Esophagus (tissue), 2 donors: Measurements from ENCODE around the gene SMYD3. TPM values are rescaled to one million over a fixed set of nuclear protein-coding genes. Genes with fewer than 3 reads are reported as not detected.

Source experiments
- H3K27ac ChIP-seq, 2 donors: one replicate each; pipeline ENCODE4 v1.5.1; 2013; ENCODE audit warnings: low read depth in 2 of 2, mild to moderate bottlenecking in 2 of 2, inconsistent platforms in 1 of 2, low read length in 1 of 2, moderate library complexity in 1 of 2
- H3K27me3 ChIP-seq, 2 donors: one replicate each; pipeline ENCODE4 v1.6.1; 2013; ENCODE audit warnings: low read length in 2 of 2, control low read depth in 1 of 2, mild to moderate bottlenecking in 1 of 2; ENCODE audit not compliant: insufficient read depth in 2 of 2, control insufficient read depth in 1 of 2
- H3K36me3 ChIP-seq, 2 donors: one replicate each; pipeline ENCODE4 v1.6.1; 2013; ENCODE audit warnings: low read length in 1 of 2; ENCODE audit not compliant: control insufficient read depth in 2 of 2, insufficient read depth in 2 of 2
- H3K4me1 ChIP-seq, 2 donors: one replicate each; pipeline ENCODE4 v1.6.1; 2013; ENCODE audit warnings: low read length in 1 of 2; ENCODE audit not compliant: control insufficient read depth in 2 of 2, insufficient read depth in 2 of 2
- H3K4me3 ChIP-seq, 2 donors: one replicate each; pipeline ENCODE4 v1.5.1; 2013; ENCODE audit warnings: low read length in 2 of 2, mild to moderate bottlenecking in 2 of 2, low read depth in 1 of 2, moderate library complexity in 1 of 2
- H3K9me3 ChIP-seq, 2 donors: one replicate each; pipeline ENCODE4 v1.6.1; 2013; ENCODE audit warnings: mild to moderate bottlenecking in 2 of 2, low read depth in 1 of 2, low read length in 1 of 2, moderate library complexity in 1 of 2; ENCODE audit not compliant: control insufficient read depth in 2 of 2, insufficient read depth in 1 of 2
- WGBS, 2 donors: extraction: QIAGEN DNeasy Blood & Tissue Kit; methylation state at CpG; one replicate each; pipeline ENCODE4 v1.1.7; 2013; 5-methylcytosine and 5-hydroxymethylcytosine counted together
- polyA plus RNA-seq, 2 donors: library from polyadenylated mRNA; stranded (reverse); fragments of 200-250 nt; gene quantifications; one replicate each; pipeline ENCODE4 v1.2.3, GENCODE V29; 2013
- donor health status: healthy with polysubstance abuse.
- donor health status: Bipolar disorder and iron deficiency.

Gene SMYD3
- polyA plus RNA-seq, 2 donors = 5.0 to 5.7 TPM

DNA sequence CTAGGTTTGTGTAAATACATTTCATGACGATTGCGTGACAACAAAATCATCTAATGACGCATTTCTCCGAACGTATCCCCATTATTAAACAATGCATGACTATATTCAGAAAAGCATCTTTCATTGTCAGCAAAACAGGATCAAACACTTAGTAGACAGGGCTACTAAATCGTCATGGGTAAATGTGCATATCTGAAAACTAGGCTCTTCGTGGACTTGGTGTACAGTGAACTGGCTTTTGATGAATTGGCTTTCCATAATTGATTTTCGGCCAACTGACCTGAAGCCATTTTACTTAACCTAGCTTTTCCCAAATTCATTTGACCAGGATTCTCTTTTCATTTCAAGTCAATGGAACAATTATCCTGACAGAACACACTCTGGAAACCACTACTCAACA, 665.0 kb downstream of the SMYD3 start:
- H3K4me3 ChIP-seq = no peak overlapping the region
- no peaks in the 10 kb centered on the region for H3K36me3 ChIP-seq
- no peak overlapping the region for H3K27ac ChIP-seq
- no peaks in the 10 kb centered on the region for H3K9me3 ChIP-seq
- no peaks in the 10 kb centered on the region for H3K4me1 ChIP-seq
- no peaks in the 10 kb centered on the region for H3K27me3 ChIP-seq
- 80 to 87% methylated on average over 8 of the region's 8 CpGs for WGBS, 2 donors

GRCh38 chr1:245840971-245841370, 666.1 kb downstream of the SMYD3 start:
- no peaks in the 10 kb centered on the region for H3K9me3 ChIP-seq
- WGBS, 2 donors = 44 to 45% methylated on average over 2 of the region's 2 CpGs

DNA sequence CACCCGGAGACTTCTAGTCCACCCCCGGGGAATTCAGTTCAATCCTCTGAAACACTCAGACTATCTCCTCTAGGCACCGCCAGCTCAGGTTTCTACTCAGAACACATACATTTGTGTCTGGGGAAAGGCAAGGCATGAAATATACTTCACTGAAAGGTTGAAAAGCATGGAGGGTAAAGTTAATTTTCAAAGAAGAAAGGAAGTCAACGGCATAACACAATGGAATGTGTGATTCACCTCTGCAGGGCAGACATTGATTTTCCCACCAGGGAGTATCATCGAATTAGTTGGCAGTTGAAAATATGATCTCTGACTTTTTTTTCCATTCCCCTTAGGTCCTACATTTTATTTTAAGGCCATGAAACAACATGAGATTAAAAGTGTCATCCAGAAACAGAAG, 669.4 kb downstream of the SMYD3 start:
- WGBS, 2 donors = 70 to 78% methylated on average over 5 of the region's 5 CpGs
- Histone ChIP-seq H3K9me3 (no peaks in the 10 kb centered on the region), H3K27me3 (no peaks in the 10 kb centered on the region), H3K4me1 (no peaks in the 10 kb centered on the region), H3K4me3 (no peak overlapping the region), H3K36me3 (peaks cover 0 to 2% of the 10 kb centered on the region in 2 donors), H3K27ac (no peak overlapping the region)

More at GRCh38 chr1:245840971-245841370, 666.1 kb downstream of the SMYD3 start:
- no peaks in the 10 kb centered on the region for H3K36me3 ChIP-seq
- H3K4me3 ChIP-seq = no peak overlapping the region
- H3K4me1 ChIP-seq = no peaks in the 10 kb centered on the region
- H3K27me3 ChIP-seq = no peaks in the 10 kb centered on the region
- H3K27ac ChIP-seq = no peak overlapping the region

DNA sequence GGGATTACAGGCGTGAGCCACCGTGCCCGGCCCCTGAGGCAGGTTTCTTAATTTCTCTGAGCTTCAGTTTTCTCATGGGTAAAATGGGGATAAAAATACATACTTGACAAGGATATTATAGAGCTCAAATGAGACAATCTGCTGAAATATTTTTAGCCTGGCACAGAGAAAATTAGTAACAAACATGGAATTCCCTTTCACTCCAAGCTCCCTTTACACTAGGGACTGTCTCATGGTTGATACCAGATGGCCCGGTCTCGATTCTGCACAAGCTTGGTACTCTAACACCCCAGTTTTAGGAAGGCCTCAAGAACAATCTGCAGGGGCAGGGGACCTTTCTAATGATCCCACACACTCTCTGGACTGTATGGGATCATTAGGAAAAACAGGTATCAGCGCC, 671.7 kb downstream of the SMYD3 start:
- 93 to 96% methylated on average over 6 of the region's 6 CpGs for WGBS, 2 donors
- no peak overlapping the region for H3K27ac ChIP-seq
- no peaks in the 10 kb centered on the region for H3K9me3 ChIP-seq
- peaks cover 0 to 2% of the 10 kb centered on the region in 2 donors for H3K36me3 ChIP-seq
- no peak overlapping the region for H3K4me3 ChIP-seq
- H3K4me1 ChIP-seq = no peaks in the 10 kb centered on the region
- no peaks in the 10 kb centered on the region for H3K27me3 ChIP-seq

DNA sequence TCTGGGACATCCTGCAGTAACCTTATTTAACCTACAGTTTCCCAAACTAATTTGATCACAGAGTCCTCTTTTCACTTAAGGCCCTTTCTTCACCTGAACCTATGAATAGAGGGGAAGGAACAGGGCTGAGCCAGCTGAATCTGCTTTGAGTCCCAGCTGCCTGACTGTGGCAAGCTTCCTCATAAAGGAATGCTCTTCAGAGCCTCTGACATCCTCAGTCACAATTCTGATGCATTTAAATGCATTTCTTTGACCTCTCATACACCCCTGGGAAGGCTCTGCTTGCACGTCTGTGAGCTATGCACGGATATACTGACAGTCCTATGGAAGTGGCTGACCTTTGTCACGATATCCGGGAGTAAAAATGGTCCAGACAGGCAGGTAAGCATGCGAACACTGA, 673.1 kb downstream of the SMYD3 start:
- peaks cover 0 to 2% of the 10 kb centered on the region in 2 donors for H3K36me3 ChIP-seq
- no peaks in the 10 kb centered on the region for H3K9me3 ChIP-seq
- 95 to 97% methylated on average over 5 of the region's 5 CpGs for WGBS, 2 donors

DNA sequence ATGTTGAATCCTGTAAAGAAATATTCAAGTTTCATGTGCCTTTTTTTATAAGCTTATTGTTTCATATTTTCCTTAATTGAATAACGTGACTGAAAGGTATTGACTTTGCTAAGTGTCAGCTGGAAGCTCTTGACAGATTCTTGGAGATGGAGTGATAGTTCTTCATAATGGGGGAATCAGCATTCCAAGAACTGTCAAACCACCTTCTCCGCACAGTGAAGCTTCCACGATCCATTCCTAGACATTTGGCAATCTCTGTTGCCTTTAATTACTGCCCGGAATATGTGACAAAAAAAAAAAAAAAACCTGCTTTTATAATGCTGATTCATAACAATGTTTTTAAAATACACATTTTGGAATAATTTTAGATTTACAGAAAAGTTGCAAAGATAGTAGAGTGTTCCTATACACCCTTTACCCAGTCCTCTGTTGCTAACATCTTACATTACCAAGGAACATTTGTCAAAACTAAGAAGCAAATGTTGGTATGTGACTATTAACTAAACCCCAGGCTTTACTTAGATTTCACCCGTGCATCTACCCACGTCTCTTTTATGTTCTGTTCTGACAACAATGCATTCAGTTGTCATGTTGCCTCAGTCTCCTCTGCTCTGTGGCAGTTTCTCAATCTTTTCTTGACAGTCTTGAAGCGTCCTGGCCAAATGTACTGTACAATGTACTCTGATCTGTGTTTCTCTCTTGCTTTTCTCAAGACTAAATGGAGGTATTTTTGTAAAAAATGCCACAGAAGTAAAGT, 674.1 kb downstream of the SMYD3 start:
- 86 to 93% methylated on average over 7 of the region's 7 CpGs for WGBS, 2 donors
- Histone ChIP-seq H3K27me3 (no peaks in the 10 kb centered on the region), H3K9me3 (no peaks in the 10 kb centered on the region), H3K4me3 (no peak overlapping the region), H3K36me3 (peaks cover 0 to 2% of the 10 kb centered on the region in 2 donors), H3K27ac (no peak overlapping the region), H3K4me1 (no peaks in the 10 kb centered on the region)

More for the DNA sequence above, 673.1 kb downstream of the SMYD3 start:
- Histone ChIP-seq H3K4me1 (no peaks in the 10 kb centered on the region), H3K27me3 (no peaks in the 10 kb centered on the region), H3K4me3 (no peak overlapping the region), H3K27ac (no peak overlapping the region)

- H3K4me1 ChIP-seq = no peaks in the 10 kb centered on the region
- H3K4me3 ChIP-seq = no peak overlapping the region
- 83 to 86% methylated on average over 9 of the region's 9 CpGs for WGBS, 2 donors
- no peaks in the 10 kb centered on the region for H3K27me3 ChIP-seq
- H3K36me3 ChIP-seq = peaks cover 0 to 2% of the 10 kb centered on the region in 2 donors
- H3K9me3 ChIP-seq = peaks cover 0 to 3% of the 10 kb centered on the region in 2 donors
- no peak overlapping the region for H3K27ac ChIP-seq
These were observed 675.6 kb downstream of the SMYD3 start for GRCh38 chr1:245831518-245831917.

DNA sequence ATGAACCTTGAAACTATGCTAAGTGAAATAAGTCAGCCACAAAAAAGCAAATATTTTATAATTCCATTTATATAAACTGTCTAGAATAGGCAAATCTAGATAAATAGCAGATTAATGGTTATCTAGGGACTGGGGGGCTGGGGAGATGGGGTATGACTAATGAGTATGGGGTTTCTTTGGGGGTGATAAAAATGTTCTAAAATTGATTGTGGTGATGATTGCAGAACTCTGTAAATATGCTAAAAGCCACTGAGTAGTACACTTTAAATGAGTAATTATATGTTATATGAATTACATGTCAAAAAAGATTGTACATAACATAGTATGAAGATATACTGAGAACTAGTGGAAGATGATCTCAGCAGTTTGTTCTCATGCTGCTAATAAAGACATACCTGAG, 677.3 kb downstream of the SMYD3 start:
- no peaks in the 10 kb centered on the region for H3K36me3 ChIP-seq
- no peaks in the 10 kb centered on the region for H3K4me1 ChIP-seq
- peaks cover 0 to 3% of the 10 kb centered on the region in 2 donors for H3K9me3 ChIP-seq
- H3K27me3 ChIP-seq = no peaks in the 10 kb centered on the region
- no peak overlapping the region for H3K4me3 ChIP-seq
- H3K27ac ChIP-seq = no peak overlapping the region

GRCh38 chr1:245829194-245829593, 677.9 kb downstream of the SMYD3 start:
- H3K27ac ChIP-seq = no peak overlapping the region
- no peaks in the 10 kb centered on the region for H3K36me3 ChIP-seq
- H3K27me3 ChIP-seq = no peaks in the 10 kb centered on the region
- no peak overlapping the region for H3K4me3 ChIP-seq
- peaks cover 0 to 3% of the 10 kb centered on the region in 2 donors for H3K9me3 ChIP-seq
- 86% methylated on average over 3 of the region's 3 CpGs for whole genome bisulfite sequencing, 2 donors
- no peaks in the 10 kb centered on the region for H3K4me1 ChIP-seq

DNA sequence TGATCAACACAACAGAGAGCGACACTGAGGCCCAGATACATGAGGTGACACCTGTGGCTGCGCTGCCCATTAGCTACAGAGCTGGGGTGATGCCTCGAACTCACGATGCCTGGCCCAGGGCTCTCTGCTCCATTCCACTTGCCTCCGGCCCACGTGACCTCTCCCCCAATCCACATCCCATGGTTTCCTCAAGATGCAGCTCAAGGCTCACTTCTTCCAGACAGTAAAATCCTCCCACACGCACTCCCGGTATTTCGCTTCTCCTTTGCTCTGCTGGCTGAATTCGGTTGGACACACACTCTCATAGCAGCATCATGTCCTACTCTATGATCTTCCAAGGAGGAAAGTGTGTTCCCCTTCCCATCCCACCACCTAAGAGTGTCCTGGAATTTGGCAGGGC, 679.8 kb downstream of the SMYD3 start:
- no peaks in the 10 kb centered on the region for H3K36me3 ChIP-seq
- H3K27ac ChIP-seq = no peak overlapping the region
- 96 to 97% methylated on average over 10 of the region's 10 CpGs for WGBS, 2 donors
- peaks cover 0 to 3% of the 10 kb centered on the region in 2 donors for H3K9me3 ChIP-seq
- H3K27me3 ChIP-seq = no peaks in the 10 kb centered on the region
- no peaks in the 10 kb centered on the region for H3K4me1 ChIP-seq
- H3K4me3 ChIP-seq = no peak overlapping the region
